ENCODE data around the gene KCNG2. TPM values are rescaled to one million over a fixed set of nuclear protein-coding genes. Genes with fewer than 3 reads are reported as not detected.

KCNG2 gene
- total RNA-seq, 4 donors from 2014 or later = 2.3 to 3.8 (median 3.2) TPM; not detected in 1

DNA sequence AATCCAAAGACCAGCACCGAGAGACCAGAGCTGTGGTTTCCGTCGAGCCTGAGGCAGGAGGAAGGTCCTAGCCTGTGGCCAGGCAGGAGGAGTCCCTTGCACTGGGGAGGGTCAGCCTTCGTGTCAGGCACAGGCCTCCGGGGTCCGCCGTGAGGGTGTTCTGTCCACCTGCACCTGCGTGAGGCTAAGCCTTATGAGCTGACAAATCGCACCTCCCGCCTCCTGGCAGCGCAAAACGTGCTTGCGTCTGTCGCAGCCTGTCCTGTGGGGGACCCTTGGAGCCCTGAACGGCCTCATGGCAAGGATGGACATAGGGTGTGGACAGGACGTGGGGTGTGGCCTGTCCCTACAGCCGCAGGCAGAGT, 73.3 kb downstream of the KCNG2 start:
- no peaks in the 10 kb centered on the region for H3K4me1 ChIP-seq
- no peaks in the 10 kb centered on the region for H3K9me3 ChIP-seq
- no peaks in the 10 kb centered on the region for H3K36me3 ChIP-seq
- no peaks in the 10 kb centered on the region for H3K27me3 ChIP-seq
- H3K27ac ChIP-seq = no peak overlapping the region
- no peak for TF ChIP-seq POLR2A (IDR thresholded peaks at IDR 0.05)
- peak in 2 of 3 donors; percentile 6 to 31 for DNase-seq
- H3K4me3 ChIP-seq = no peak overlapping the region

DNA sequence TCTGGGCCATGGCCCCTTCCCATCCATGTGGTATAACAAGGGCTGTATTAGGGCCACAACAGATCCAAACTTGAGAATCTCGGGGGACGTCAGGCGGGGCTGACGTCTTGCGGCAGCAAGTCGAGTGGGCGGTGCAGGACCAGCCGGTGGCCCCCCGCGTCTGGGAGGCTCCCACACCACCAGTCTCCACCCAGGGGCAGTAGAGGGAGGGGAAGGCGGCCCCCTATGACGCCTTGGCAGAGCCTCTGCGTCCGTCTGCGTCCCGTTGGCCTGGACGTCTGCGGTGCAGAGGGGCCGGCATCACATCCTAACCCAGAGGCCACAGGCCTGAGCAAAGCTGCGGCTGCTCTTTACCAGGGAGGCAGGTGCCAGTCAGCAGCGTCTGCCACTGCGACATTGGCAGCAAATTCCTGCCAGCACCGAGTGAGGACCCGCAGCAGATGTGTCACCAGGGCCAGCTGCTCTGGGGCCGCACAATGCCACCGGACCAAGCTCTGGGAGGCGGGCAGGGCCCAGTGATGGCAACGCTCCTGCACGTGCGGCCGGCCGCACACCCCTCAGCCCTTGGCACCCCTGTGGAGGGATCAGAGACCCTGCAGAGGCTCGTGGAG, 73.8 kb downstream of the KCNG2 start:
- TF ChIP-seq, protein P1, sequence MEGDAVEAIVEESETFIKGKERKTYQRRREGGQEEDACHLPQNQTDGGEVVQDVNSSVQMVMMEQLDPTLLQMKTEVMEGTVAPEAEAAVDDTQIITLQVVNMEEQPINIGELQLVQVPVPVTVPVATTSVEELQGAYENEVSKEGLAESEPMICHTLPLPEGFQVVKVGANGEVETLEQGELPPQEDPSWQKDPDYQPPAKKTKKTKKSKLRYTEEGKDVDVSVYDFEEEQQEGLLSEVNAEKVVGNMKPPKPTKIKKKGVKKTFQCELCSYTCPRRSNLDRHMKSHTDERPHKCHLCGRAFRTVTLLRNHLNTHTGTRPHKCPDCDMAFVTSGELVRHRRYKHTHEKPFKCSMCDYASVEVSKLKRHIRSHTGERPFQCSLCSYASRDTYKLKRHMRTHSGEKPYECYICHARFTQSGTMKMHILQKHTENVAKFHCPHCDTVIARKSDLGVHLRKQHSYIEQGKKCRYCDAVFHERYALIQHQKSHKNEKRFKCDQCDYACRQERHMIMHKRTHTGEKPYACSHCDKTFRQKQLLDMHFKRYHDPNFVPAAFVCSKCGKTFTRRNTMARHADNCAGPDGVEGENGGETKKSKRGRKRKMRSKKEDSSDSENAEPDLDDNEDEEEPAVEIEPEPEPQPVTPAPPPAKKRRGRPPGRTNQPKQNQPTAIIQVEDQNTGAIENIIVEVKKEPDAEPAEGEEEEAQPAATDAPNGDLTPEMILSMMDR (IDR thresholded peaks at IDR 0.05) = no peak
- no peak for TF ChIP-seq POLR2A (IDR thresholded peaks at IDR 0.05)
- no peaks in the 10 kb centered on the region for H3K9me3 ChIP-seq
- H3K4me1 ChIP-seq = no peaks in the 10 kb centered on the region
- H3K27ac ChIP-seq = no peak overlapping the region
- H3K27me3 ChIP-seq = no peaks in the 10 kb centered on the region
- H3K36me3 ChIP-seq = no peaks in the 10 kb centered on the region
- peak in 1 of 3 donors; percentile 26 for DNase-seq
- H3K4me3 ChIP-seq = no peak overlapping the region

DNA sequence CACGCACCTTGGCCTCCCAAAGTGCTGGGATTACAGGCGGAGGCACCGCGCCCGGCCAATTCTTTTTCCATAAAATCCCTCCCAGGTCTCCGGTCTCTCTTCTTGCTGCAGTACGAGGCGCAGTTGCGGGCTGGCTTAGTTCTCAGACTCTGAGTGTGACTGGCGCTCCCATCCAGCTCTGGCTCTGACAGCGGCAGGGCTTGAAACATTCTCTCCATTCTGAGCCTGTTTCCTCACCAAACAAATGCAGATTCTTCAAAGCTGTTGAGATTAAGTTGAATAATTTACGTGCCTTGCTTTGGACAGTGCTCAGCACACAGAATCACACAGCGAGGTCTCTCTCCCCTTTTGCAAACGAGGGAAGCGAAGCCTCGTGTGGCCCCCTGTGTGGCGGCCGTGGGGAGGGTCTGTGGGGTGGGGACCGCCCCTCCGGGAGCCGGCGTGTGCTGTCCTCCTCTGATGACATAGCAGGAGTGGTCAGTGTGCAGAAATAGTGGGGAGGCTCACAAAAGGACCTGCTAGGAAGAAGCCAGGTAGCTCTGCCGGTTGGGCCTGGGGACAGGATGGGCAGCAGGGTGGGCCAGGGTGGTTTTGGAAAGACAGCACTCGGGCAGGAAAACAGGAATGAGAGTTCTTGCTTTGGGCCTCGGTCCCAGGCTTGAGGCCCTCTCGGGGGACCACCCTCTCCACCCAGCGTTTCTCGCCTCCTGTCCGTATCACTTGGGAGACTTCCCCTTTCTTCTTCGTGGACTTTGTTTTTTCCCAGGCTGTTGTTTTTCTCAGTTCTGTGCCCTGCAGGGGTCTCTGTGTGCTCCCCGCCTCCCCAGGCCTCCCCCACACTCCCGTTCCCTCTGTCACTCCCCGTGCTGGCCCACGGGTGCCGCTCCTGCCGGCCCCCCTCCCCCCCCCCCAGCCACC, 75.0 kb downstream of the KCNG2 start:
- Histone ChIP-seq H3K9me3 (no peaks in the 10 kb centered on the region), H3K27ac (no peak overlapping the region), H3K27me3 (no peaks in the 10 kb centered on the region), H3K4me3 (no peak overlapping the region), H3K36me3 (no peaks in the 10 kb centered on the region), H3K4me1 (no peaks in the 10 kb centered on the region)
- no peak for DNase-seq
- TF ChIP-seq, protein P1 (IDR thresholded peaks at IDR 0.05) = no peak
- no peak for TF ChIP-seq POLR2A (IDR thresholded peaks at IDR 0.05)

DNA sequence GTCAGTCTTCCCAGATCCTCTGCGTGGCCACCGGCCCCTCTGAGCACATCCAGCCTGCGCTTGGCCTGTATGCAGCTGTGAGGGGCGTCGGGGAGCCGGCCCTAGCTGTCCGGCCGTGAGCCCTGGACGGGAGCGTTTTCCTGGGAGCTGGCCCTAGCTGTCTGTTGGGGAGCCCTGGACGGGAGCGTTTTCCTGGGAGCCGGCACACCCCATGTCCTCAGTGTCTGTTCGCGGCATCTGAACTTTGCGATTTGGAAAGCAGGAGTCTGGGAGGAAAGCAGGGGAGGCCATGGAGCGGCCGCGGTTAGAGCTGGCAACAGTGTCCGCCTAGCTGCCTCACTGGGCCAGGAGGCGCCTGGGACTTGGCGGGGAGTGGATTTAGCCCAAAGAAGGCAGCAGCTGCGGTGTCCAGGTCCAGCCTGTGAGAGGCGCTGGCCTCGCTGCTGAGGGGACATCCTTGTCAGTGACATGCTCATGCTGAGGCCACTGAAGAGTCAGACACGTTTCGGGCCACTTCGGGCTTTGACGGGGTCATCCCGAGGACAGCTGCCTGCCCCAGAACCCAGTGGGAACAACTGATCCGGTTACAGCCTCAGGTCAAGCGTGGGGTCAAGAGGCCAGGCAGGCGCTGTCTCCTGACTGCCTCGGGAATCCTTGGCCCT, 75.8 kb downstream of the KCNG2 start:
- TF ChIP-seq POLR2A (IDR thresholded peaks at IDR 0.05) = no peak
- TF ChIP-seq, protein P1 (IDR thresholded peaks at IDR 0.05) = no peak
- no peaks in the 10 kb centered on the region for H3K9me3 ChIP-seq
- H3K27ac ChIP-seq = no peak overlapping the region
- no peaks in the 10 kb centered on the region for H3K4me1 ChIP-seq
- H3K27me3 ChIP-seq = no peaks in the 10 kb centered on the region
- H3K36me3 ChIP-seq = no peaks in the 10 kb centered on the region
- no peak for DNase-seq
- H3K4me3 ChIP-seq = no peak overlapping the region

DNA sequence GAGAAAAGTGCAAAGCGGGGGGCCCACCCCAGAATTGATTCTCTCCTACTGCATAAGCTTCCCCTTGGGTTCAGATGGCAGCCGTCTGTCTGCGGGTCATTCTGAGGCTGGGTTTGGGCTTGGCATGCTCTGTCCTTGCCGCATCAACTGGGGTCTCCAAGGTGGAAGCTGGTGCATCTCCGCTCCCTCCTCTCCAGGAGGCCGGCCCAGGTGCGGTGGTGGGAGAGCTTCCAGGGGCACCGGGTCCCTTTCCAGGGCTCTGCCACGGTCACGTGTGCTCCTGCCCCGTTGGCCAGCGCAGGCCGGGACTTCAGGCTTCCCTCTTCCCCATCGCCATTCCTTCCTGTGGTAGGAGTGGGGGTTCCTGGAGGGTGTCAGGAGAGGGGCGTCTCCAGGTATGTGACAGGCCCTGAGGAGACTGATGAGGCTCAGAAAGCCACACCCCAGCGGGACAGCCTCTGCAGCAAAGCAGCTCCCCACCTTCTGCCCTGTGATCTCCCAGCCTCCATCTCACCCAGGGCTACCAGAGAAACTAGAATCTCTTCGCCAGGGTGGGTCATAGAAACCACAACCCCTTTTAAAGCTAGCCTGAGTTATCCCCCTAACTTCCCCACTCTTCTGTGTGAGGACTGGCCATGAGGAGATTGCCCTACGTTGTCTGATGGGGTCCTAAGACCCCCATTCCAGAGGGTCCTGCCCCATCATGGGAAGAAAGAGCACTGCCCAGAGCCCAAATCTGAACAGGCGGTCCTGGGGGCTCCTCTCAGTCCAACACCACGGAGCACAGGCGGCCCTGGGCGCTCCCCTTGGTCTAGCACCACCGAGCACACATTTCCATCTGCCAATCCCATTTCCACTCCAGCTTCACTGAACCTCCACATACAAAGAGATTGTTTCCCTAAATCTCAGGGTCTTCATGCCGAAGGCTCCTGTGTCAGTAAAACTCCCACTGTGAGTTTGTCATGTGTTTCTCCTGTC, 77.1 kb downstream of the KCNG2 start:
- no peak overlapping the region for H3K4me3 ChIP-seq
- no peak overlapping the region for H3K27ac ChIP-seq
- no peaks in the 10 kb centered on the region for H3K36me3 ChIP-seq
- TF ChIP-seq, protein P1 (IDR thresholded peaks at IDR 0.05) = no peak
- no peak for TF ChIP-seq POLR2A (IDR thresholded peaks at IDR 0.05)
- no peaks in the 10 kb centered on the region for H3K9me3 ChIP-seq
- DNase-seq = no peak
- no peaks in the 10 kb centered on the region for H3K27me3 ChIP-seq
- H3K4me1 ChIP-seq = no peaks in the 10 kb centered on the region
